Fibroblast of pulmonary artery (primary cell): ENCODE data around the gene FLOT2.

Experiments used
- DNase-seq: peaks from one replicate; pipeline ENCODE4 v3.0.0-alpha.2; 2010; ENCODE audit warnings: low read depth
- H3K4me3 ChIP-seq: replicated peaks from 2 replicates; pipeline ENCODE4 v1.5.1; 2011; ENCODE audit warnings: low read depth, mild to moderate bottlenecking, control low read depth, low read length, moderate library complexity
- TF ChIP-seq, protein P1 (sequence below): IDR thresholded peaks from 2 replicates; pipeline ENCODE4 v1.5.1; 2011; ENCODE audit warnings: mild to moderate bottlenecking, control low read depth, low read length, inconsistent platforms; ENCODE audit errors: missing control alignments

The FLOT2 gene

DNA sequence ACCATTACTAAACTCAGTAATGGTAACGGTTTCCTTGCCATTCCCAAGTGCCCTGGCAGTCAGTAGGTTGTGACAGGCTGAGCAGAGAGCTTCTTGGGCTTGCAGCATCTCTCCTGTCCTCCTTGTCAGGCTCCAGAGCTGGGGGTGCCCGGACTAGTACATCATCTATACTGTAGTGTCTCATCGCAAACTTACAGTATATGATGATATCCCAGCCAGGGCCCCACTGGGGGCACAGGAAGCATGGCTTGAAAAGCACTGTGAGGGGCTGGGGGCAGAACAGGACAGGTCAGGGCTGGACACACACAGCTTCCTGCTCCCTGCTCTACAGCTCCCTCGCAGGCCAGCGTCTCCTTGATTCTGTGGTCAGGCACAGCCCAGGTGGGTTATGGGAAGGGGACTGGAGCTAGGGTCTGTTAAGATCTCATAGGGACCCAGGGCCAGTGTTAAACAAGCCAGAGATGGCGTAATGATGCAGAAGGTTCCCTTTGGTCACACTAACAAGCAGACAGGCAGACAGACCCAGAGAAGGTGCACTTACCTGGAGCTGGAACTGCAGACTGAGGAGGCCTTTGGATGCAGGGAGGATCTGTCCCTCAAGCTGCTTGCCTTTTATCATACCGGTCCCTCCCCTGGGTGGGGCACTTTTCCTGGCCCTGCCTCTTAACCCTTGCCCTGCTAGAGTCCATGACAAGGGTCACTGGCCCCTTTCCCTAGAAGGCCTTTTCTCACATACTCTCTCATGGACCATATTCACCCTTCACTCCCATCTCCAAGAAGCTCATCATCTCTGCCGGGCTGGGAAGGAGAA, 35.9 kb downstream of the FLOT2 start:
- no peak overlapping the region for H3K4me3 ChIP-seq
- TF ChIP-seq, protein P1, sequence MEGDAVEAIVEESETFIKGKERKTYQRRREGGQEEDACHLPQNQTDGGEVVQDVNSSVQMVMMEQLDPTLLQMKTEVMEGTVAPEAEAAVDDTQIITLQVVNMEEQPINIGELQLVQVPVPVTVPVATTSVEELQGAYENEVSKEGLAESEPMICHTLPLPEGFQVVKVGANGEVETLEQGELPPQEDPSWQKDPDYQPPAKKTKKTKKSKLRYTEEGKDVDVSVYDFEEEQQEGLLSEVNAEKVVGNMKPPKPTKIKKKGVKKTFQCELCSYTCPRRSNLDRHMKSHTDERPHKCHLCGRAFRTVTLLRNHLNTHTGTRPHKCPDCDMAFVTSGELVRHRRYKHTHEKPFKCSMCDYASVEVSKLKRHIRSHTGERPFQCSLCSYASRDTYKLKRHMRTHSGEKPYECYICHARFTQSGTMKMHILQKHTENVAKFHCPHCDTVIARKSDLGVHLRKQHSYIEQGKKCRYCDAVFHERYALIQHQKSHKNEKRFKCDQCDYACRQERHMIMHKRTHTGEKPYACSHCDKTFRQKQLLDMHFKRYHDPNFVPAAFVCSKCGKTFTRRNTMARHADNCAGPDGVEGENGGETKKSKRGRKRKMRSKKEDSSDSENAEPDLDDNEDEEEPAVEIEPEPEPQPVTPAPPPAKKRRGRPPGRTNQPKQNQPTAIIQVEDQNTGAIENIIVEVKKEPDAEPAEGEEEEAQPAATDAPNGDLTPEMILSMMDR: no peak
- DNase-seq: no peak

DNA sequence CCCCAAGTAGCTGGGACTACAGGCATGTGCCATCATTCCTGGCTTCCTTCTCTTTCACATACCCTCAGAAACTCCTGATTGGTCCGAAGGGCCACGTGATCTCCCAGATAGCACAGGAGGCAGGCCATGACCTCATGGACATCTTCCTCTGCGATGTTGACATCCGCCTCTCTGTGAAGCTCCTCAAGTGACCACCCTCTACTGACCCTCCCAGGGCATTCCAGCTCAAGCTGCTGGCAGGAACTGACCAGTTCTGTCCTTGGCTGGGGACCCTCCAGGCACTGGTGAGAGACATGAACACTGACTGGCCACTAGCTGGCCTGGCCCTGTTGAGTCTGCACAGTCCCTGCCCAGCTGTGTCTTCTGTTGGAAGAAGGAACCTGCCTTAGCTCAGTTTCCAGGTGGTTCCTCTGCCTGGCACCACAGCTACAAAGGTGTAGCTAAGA, 37.1 kb downstream of the FLOT2 start:
- H3K4me3 ChIP-seq: no peak overlapping the region
- TF ChIP-seq, protein P1: no peak
- no peak for DNase-seq

DNA sequence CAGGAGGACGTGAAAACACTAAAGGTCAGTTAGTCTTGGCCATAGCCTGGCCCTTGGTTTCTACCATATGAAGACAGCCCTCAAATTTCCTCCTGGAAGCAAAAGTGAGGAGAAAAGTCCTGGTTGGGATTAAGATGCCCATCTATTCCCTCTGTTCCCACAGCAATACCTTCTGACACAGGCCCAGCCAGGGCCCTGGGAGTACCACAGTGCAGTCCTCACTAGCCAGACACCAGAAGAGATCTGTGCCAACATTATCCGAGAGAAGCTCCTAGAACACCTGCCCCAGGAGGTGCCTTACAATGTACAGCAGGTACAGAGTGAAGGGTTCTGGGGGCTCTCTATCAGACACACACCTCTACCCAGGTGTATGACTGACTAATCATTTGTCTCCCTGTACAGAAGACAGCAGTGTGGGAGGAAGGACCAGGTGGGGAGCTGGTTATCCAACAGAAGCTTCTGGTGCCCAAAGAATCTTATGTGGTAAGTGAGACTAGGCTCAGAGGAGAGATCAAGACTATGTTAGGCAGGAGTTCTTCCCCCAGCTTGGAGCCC, 38.7 kb downstream of the FLOT2 start:
- no peak for DNase-seq
- TF ChIP-seq, protein P1: no peak

DNA sequence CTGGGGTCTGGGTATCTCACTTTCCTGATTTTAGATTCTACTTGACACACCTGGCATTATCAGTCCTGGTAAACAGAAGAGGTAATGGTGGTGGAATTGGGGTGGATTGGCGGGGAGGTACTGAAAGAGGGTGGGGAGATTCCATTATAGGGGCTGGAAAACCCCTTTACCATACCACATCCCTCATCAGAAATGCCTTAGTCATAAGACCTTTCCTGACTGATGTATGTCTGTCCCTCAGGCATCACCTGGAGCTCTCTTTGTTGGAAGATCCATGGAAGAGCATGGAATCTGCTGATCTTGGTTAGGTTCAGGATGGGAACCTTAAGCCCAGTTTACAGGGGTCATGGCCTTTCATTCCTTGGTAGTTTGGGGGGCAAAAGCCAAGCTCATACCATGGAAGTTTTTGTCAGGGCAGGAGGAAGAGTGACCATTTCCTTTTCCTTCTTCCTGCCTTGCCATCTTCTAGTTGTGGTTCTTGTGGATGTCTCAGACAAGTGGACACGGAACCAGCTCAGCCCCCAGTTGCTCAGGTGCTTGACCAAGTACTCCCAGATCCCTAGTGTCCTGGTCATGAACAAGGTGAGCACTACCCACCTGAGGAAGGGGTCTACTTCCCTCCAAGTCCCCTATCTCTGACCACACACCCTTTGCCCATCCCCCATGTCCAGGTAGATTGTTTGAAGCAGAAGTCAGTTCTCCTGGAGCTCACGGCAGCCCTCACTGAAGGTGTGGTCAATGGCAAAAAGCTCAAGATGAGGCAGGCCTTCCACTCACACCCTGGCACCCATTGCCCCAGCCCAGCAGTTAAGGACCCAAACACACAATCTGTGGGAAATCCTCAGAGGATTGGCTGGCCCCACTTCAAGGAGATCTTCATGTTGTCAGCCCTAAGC, 39.4 kb downstream of the FLOT2 start:
- no peak for DNase-seq
- TF ChIP-seq, protein P1: no peak
- no peak overlapping the region for H3K4me3 ChIP-seq

More for the DNA sequence above, 38.7 kb downstream of the FLOT2 start:
- no peak overlapping the region for H3K4me3 ChIP-seq

DNA sequence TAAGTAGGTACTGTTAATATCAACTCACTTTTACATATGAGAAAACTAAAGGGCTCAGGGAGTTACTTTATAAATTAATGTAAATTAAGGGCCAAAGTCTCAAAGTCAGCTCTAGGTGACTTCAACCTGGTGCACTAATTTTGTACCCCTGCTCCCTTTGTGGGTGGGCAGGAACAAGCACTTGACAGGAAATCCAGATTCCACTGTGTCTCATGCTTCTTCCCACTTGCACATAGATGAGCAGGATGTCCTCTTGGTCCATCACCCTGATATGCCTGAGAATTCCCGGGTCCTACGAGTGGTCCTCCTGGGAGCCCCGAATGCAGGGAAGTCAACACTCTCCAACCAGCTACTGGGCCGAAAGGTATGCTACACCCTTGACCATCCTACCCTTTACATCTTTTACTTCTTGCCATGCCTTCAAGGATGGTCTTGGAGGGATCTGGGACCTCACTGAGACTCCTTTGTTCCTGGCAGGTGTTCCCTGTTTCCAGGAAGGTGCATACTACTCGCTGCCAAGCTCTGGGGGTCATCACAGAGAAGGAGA, 41.4 kb downstream of the FLOT2 start:
- no peak for DNase-seq
- H3K4me3 ChIP-seq: no peak overlapping the region
- TF ChIP-seq, protein P1: no peak

DNA sequence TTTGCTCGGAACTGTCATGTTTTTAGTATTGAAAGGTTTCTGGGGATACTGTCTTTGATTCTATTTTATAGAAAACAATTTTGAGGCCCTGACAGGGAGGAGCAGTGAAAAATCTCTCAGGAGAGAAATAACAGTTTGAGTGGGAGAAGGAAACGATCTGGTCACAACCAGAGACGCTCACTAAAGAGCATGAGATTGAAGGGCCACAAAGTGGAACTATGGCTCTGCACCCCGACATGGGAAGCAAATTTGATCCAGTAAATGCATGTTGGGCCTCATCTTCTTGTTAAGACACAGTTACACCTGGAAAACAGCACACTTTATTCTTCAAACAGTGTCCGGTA, 42.2 kb downstream of the FLOT2 start:
- DNase-seq: no peak
- TF ChIP-seq, protein P1: no peak
- H3K4me3 ChIP-seq: peak overlapping the region; percentile 96
